GM12878 (cell line): ENCODE measurements around the gene STRBP. TPM values are rescaled to one million over a fixed set of nuclear protein-coding genes. Genes with fewer than 3 reads are reported as not detected.

ENCODE experiments used
- ATAC-seq: fragments of 200-7000 bp; cut with Tn5 transposase; 3 replicates; pipeline ENCODE4 v1.9.1; 2020; ENCODE audit warnings: mild to moderate bottlenecking, moderate library complexity
- BruUV-seq: library from RNA; stranded (reverse); fragments of 400-500 nt; replicated peaks from 2 replicates; lab custom pipeline; 2021; lab: Mats Ljungman, UMichigan
- CTCF ChIA-PET: fragments of 300-600 bp; sonication (Branson Sonifier 250); formaldehyde crosslinking; extraction: SDS; loops from one replicate; lab custom pipeline; 2021; ENCODE audit warnings: inconsistent platforms; lab: Yijun Ruan, JAX
- POLR2A ChIA-PET: fragments of 350-600 bp; formaldehyde crosslinking; extraction: SDS; loops from one replicate; lab custom pipeline; 2021; ENCODE audit warnings: inconsistent platforms; lab: Charles Lee
- RAD21 ChIA-PET: fragments of 300-600 bp; sonication (Branson Sonifier 250); formaldehyde crosslinking; loops from one replicate; lab custom pipeline; 2023; ENCODE audit warnings: antibody characterized with exemption; ENCODE audit not compliant: unreplicated experiment; lab: Charles Lee
- SMC1A ChIA-PET: fragments of 300-600 bp; sonication (Branson Sonifier 250); formaldehyde crosslinking; loops from one replicate; lab custom pipeline; 2023; ENCODE audit not compliant: unreplicated experiment, uncharacterized antibody; lab: Charles Lee
- DNase-seq: peaks from one replicate; pipeline ENCODE4 v3.0.0-alpha.2; 2011; ENCODE audit warnings: low read depth, low spot score
- FAIRE-seq: peaks from 3 replicates; lab custom pipeline; 2011; peaks lifted over from hg19 to GRCh38; lab: Jason Lieb, UNC
- H2AFZ ChIP-seq: 2 replicates; pipeline ENCODE4 v1.6.0; 2011; ENCODE audit warnings: low read depth, low read length, control low read depth; ENCODE audit not compliant: control insufficient read depth
- H3K27ac ChIP-seq: 2 replicates; pipeline ENCODE4 v1.5.1; 2011; ENCODE audit warnings: control low read depth; ENCODE audit not compliant: control insufficient read depth, insufficient read depth
- H3K27me3 ChIP-seq, 2 experiments: replicated peaks in 1 of 2; 2 replicates each; pipeline versions ENCODE4 v1.6.0 to v1.6.1; 2011; ENCODE audit warnings: low read length in 1 of 2; ENCODE audit not compliant: control insufficient read depth in 2 of 2, insufficient read depth in 2 of 2
- H3K36me3 ChIP-seq, 2 experiments: 2 replicates each; pipeline ENCODE4 v1.5.1; 2011; ENCODE audit warnings: low read length in 1 of 2; ENCODE audit not compliant: control insufficient read depth in 2 of 2, insufficient read depth in 2 of 2
- H3K4me1 ChIP-seq: 2 replicates; pipeline ENCODE4 v1.6.1; 2011; ENCODE audit warnings: mild to moderate bottlenecking, low read length, moderate library complexity, mixed read lengths; ENCODE audit not compliant: control insufficient read depth, insufficient read depth
- H3K4me2 ChIP-seq: 2 replicates; pipeline ENCODE4 v1.6.0; 2011; ENCODE audit warnings: control low read depth; ENCODE audit not compliant: control insufficient read depth, insufficient read depth
- H3K4me3 ChIP-seq: fragments of 200-600 bp; sonication (generic); 2 replicates; pipeline ENCODE4 v1.5.1; 2016
- H3K79me2 ChIP-seq: 2 replicates; pipeline ENCODE4 v1.6.0; 2011; ENCODE audit warnings: low read length; ENCODE audit not compliant: control insufficient read depth, insufficient read depth
- H3K9ac ChIP-seq: 2 replicates; pipeline ENCODE4 v1.8.0; 2011; ENCODE audit warnings: low read length, control low read depth, mixed read lengths; ENCODE audit not compliant: control insufficient read depth, insufficient read depth
- H3K9me3 ChIP-seq: replicated peaks from 3 replicates; pipeline ENCODE4 v1.5.1; 2011; ENCODE audit warnings: mild to moderate bottlenecking, low read length; ENCODE audit not compliant: control insufficient read depth, insufficient read depth
- H4K20me1 ChIP-seq: 2 replicates; pipeline ENCODE4 v1.6.0; 2011; ENCODE audit not compliant: control insufficient read depth, insufficient read depth
- ASH2L ChIP-seq: fragments of 300-600, 200-600 bp; sonication (generic); IDR thresholded peaks from 2 replicates; pipeline ENCODE4 v1.6.1; 2017; ENCODE audit warnings: low read depth, mild to moderate bottlenecking, borderline replicate concordance
- ATF3 ChIP-seq: IDR thresholded peaks from 2 replicates; pipeline ENCODE4 v1.6.1; 2011; ENCODE audit warnings: low read depth, mild to moderate bottlenecking, low read length, moderate library complexity, borderline replicate concordance; ENCODE audit errors: extremely low read depth
- MTA2 ChIP-seq: fragments of 450-650 bp; IDR thresholded peaks from 2 replicates; pipeline ENCODE4 v1.6.1; 2016; ENCODE audit warnings: low read depth, mild to moderate bottlenecking, moderate library complexity
- SPI1 ChIP-seq: IDR thresholded peaks from 2 replicates; pipeline ENCODE4 v1.6.1; 2011; ENCODE audit warnings: low read depth, mild to moderate bottlenecking, low read length, moderate library complexity, borderline replicate concordance; ENCODE audit not compliant: insufficient read depth
- ZNF687 ChIP-seq: fragments of 450-650 bp; IDR thresholded peaks from 2 replicates; pipeline ENCODE4 v1.6.1; 2017; ENCODE audit warnings: mild to moderate bottlenecking, moderate library complexity
- WGBS: methylation state at CpG from one replicate; pipeline ENCODE4 v1.1.6; 2016; ENCODE audit warnings: low lambda C conversion rate; ENCODE audit not compliant: insufficient replicate concordance, insufficient coverage; ENCODE audit errors: missing lambda C conversion rate; 5-methylcytosine and 5-hydroxymethylcytosine counted together
- in situ Hi-C: fragments of 300-500 bp; cut with MboI; formaldehyde crosslinking; loops from 9 replicates; pipeline ENCODE4 v1.14.3; 2018; ENCODE audit warnings: mixed read lengths
- intact Hi-C: fragments of 100-400 bp; cut with micrococcal nuclease; formaldehyde crosslinking; loops from one replicate; pipeline ENCODE4 v1.14.2; 2022; ENCODE audit not compliant: unreplicated experiment
- polyA plus RNA-seq, 11 experiments: library from polyadenylated mRNA; depleted of rRNA in 4 of 11; unstranded in 6 of 11; stranded (reverse) in 5 of 11; fragments of >200 nt; fragmentation: Nextera tagmentation in 4 of 11; fragmentation: Illumina TruSeq in 1 of 11; extraction: Ambion mirVana in 4 of 11; extraction: Trizol in 1 of 11; gene quantifications; 1 replicate in 1 of 11; 2 replicates in 10 of 11; pipeline versions ENCODE4 v1.2.1 to v1.2.3, GENCODE V29; 2011 to 2016; ENCODE audit warnings: inconsistent platforms in 2 of 11, missing spikeins in 2 of 11, low read depth in 1 of 11
- total RNA-seq, 4 experiments: library from RNA; depleted of rRNA in 3 of 4; stranded (reverse); fragments of >200 nt in 3 of 4; fragmentation: Illumina TruSeq in 1 of 4; extraction: Trizol in 1 of 4; gene quantifications; 2 replicates each; pipeline versions ENCODE4 v1.2.1 to v1.2.3, GENCODE V29; 2013 to 2021

The STRBP gene
- total and polyA plus RNA-seq, 10 of the 15 experiments (the other 5 are each of a cell fraction or from before 2014, with no cell fraction given), result 31.0 to 96.8 (median 71.4) TPM

- intact Hi-C loops, result no loop called here
- no TSS peak for BruUV-seq
- TF ChIP-seq SPI1 (peak; percentile 68; the same call in 1 of the 2 replicates), ATF3 (no peak), MTA2 (no peak), ZNF687 (0 out of 2 replicates have a peak, but pooled peaks have one; percentile 18), ASH2L (no peak)
- TF ChIP-seq, all 136 proteins: peak for 2
- 21% methylated on average over 3 of the region's 3 CpGs for WGBS
- ATAC-seq (no peak; the same call in 2 of the 3 replicates), FAIRE-seq (no peak), DNase-seq (no peak)
- H3K4me1 ChIP-seq, result no peaks in the 10 kb centered on the region
- H3K4me3 ChIP-seq, result no peak overlapping the region
- SMC1A ChIA-PET, result interaction anchor here (0.7 to 1.5 kb wide), 2 partner anchors 9 to 58 kb away, joined by 3 to 4 read pairs; no protein-coding TSS in a partner anchor
- no peaks in the 10 kb centered on the region for H3K27me3 ChIP-seq
- H3K79me2 ChIP-seq, result no peaks in the 10 kb centered on the region
- H3K9ac ChIP-seq, result no peak overlapping the region
- H3K9me3 ChIP-seq, result no peaks in the 10 kb centered on the region
- H3K36me3 ChIP-seq, result no peaks in the 10 kb centered on the region
- POLR2A ChIA-PET, result no interaction called here
- no peak overlapping the region for H3K4me2 ChIP-seq
- in situ Hi-C loops, result no loop called here
- H3K27ac ChIP-seq, result no peak overlapping the region
- no peaks in the 10 kb centered on the region for H4K20me1 ChIP-seq
- no peak overlapping the region for H2AFZ ChIP-seq
- RAD21 ChIA-PET, result interaction anchor here (0.9 kb wide), 1 partner anchor 59 kb away, joined by 3 read pairs; no protein-coding TSS in a partner anchor
- CTCF ChIA-PET, result no interaction called here
These were observed 22.4 kb upstream of the STRBP start for GRCh38 chr9:123290764-123291163.
